Superior temporal gyrus (tissue), 1 donor: ENCODE data around the gene ZNF324B.
A peak's percentile ranks its signal among the peaks of the same experiment; 100 is the strongest.
"Not testable (repeated sequence)": the region's sequence is repeated elsewhere in the genome, so short reads cannot be mapped to it uniquely, and the experiment has no call there.

Experiments
- DNase-seq: peaks from one replicate; pipeline ENCODE4 v3.0.0-alpha.2; 2016; ENCODE audit errors: extremely low spot score

Gene ZNF324B

GRCh38 chr19:58480481-58480830, 29.0 kb downstream of the ZNF324B start:
- no peak for DNase-seq

GRCh38 chr19:58480831-58481230, 29.4 kb downstream of the ZNF324B start:
- DNase-seq, result no peak

GRCh38 chr19:58482372-58482771, 30.9 kb downstream of the ZNF324B start:
- DNase-seq, result no peak

GRCh38 chr19:58483776-58484175, 32.4 kb downstream of the ZNF324B start:
- peak; percentile 41 for DNase-seq

GRCh38 chr19:58484349-58484748, 32.9 kb downstream of the ZNF324B start:
- DNase-seq, result not testable (repeated sequence)

GRCh38 chr19:58491393-58491792, 40.0 kb downstream of the ZNF324B start:
- DNase-seq, result no peak

- DNase-seq, result peak; percentile 42
These were observed 40.8 kb downstream of the ZNF324B start for GRCh38 chr19:58492265-58492664.

GRCh38 chr19:58497634-58498170, 46.3 kb downstream of the ZNF324B start:
- no peak for DNase-seq

- no peak for DNase-seq
These were observed 47.0 kb downstream of the ZNF324B start for GRCh38 chr19:58498316-58499020.

GRCh38 chr19:58499021-58499927, 47.9 kb downstream of the ZNF324B start:
- DNase-seq, result peak; percentile 99

- no peak for DNase-seq
These were observed 48.8 kb downstream of the ZNF324B start for GRCh38 chr19:58500242-58500641.
